HG03460 (cell line): ENCODE data around the gene ZFP3.
A peak's percentile ranks its signal among the peaks of the same experiment; 100 is the strongest.
"Not testable (repeated sequence)": the region's sequence is repeated elsewhere in the genome, so short reads cannot be mapped to it uniquely, and the experiment has no call there.

ENCODE experiments used
- ATAC-seq: cut with Tn5 transposase; IDR thresholded peaks from one replicate; pipeline ENCODE4 v1.9.1; 2021; ENCODE audit not compliant: unreplicated experiment

The ZFP3 gene

GRCh38 chr17:5077275-5077674 lies 992 bp upstream of the ZFP3 start:
- ATAC-seq, result not testable (repeated sequence)

GRCh38 chr17:5077781-5078105 lies 524 bp upstream of the ZFP3 start:
- ATAC-seq, result no peak

- ATAC-seq, result no peak
These were observed 2.3 kb downstream of the ZFP3 start for GRCh38 chr17:5080591-5080990.

- no peak for ATAC-seq
These were observed 14.1 kb downstream of the ZFP3 start for GRCh38 chr17:5092218-5093010.

- no peak for ATAC-seq
These were observed 18.4 kb downstream of the ZFP3 start for GRCh38 chr17:5096731-5097100.

GRCh38 chr17:5097101-5097834 lies 19.0 kb downstream of the ZFP3 start:
- ATAC-seq, result no peak

GRCh38 chr17:5099271-5099670 lies 21.0 kb downstream of the ZFP3 start:
- ATAC-seq, result no peak

- no peak for ATAC-seq
These were observed 22.6 kb downstream of the ZFP3 start for GRCh38 chr17:5100832-5101231.

GRCh38 chr17:5110816-5111215 lies 32.5 kb downstream of the ZFP3 start:
- ATAC-seq, result no peak

GRCh38 chr17:5111402-5112204 lies 33.3 kb downstream of the ZFP3 start, which contains the start of gene ZNF232:
TSS of gene ZNF232 (minus strand) at chr17:5111878. CDS start at chr17:5111822, 56 bp downstream.
- peak; percentile 74 for ATAC-seq

- ATAC-seq, result no peak
These were observed 37.7 kb downstream of the ZFP3 start, which contains the start of gene USP6 for GRCh38 chr17:5115673-5116651. TSS of gene USP6 (plus strand) at chr17:5116032. CDS start at chr17:5130368, 14,336 bp downstream.

- no peak for ATAC-seq
These were observed 40.0 kb downstream of the ZFP3 start for GRCh38 chr17:5118219-5118618.

- no peak for ATAC-seq
These were observed 41.8 kb downstream of the ZFP3 start for GRCh38 chr17:5120036-5120435.

GRCh38 chr17:5120436-5121185 lies 42.3 kb downstream of the ZFP3 start:
- ATAC-seq, result not testable (repeated sequence)

GRCh38 chr17:5121186-5121841 lies 43.0 kb downstream of the ZFP3 start:
- no peak for ATAC-seq

- not testable (repeated sequence) for ATAC-seq
These were observed 43.8 kb downstream of the ZFP3 start for GRCh38 chr17:5122056-5122455.

GRCh38 chr17:5122586-5123342 lies 44.5 kb downstream of the ZFP3 start:
- ATAC-seq, result no peak
